Endothelial cell of umbilical vein (primary cell): ENCODE measurements around the gene PDPK1. TPM values are rescaled to one million over a fixed set of nuclear protein-coding genes. Genes with fewer than 3 reads are reported as not detected.

Experiments
- BruUV-seq: library from RNA; stranded (reverse); fragments of 400-500 nt; replicated peaks from 2 replicates; lab custom pipeline; 2021; lab: Mats Ljungman, UMichigan
- CTCF ChIA-PET: fragments of 300-600, 350-600 bp; sonication (Branson Sonifier 250); formaldehyde crosslinking; loops from one replicate; lab custom pipeline; 2021; ENCODE audit warnings: antibody characterized with exemption, inconsistent platforms; lab: Charles Lee
- POLR2A ChIA-PET: fragments of 300-600, 350-600 bp; sonication (Branson Sonifier 250); formaldehyde crosslinking; loops from one replicate; lab custom pipeline; 2021; ENCODE audit warnings: antibody characterized with exemption, inconsistent platforms; lab: Charles Lee
- DNase-seq: peaks from one replicate; pipeline ENCODE4 v3.0.0-alpha.2; 2011; ENCODE audit warnings: low read depth, low spot score
- FAIRE-seq: peaks from 2 replicates; lab custom pipeline; 2011; peaks lifted over from hg19 to GRCh38; lab: Jason Lieb, UNC
- H2AFZ ChIP-seq: 2 replicates; pipeline ENCODE4 v1.6.0; 2012; ENCODE audit warnings: low read depth, low read length, control low read depth, inconsistent platforms
- H3K27ac ChIP-seq: 2 replicates; pipeline ENCODE4 v1.5.1; 2011; ENCODE audit warnings: low read depth, mild to moderate bottlenecking, control low read depth, low read length, moderate library complexity; ENCODE audit not compliant: insufficient read depth
- H3K27me3 ChIP-seq, 2 experiments: 2 replicates each; pipeline versions ENCODE4 v1.6.0 to v1.6.1; 2011; ENCODE audit warnings: low read length in 2 of 2, mixed read lengths in 1 of 2; ENCODE audit not compliant: control insufficient read depth in 2 of 2, insufficient read depth in 2 of 2
- H3K36me3 ChIP-seq, 2 experiments: 2 replicates in 1 of 2; 3 replicates in 1 of 2; pipeline ENCODE4 v1.5.1; 2011; ENCODE audit warnings: low read length in 2 of 2, mild to moderate bottlenecking in 1 of 2, moderate library complexity in 1 of 2; ENCODE audit not compliant: control insufficient read depth in 2 of 2, insufficient read depth in 2 of 2; ENCODE audit errors: extremely low read depth in 1 of 2
- H3K4me1 ChIP-seq: 3 replicates; pipeline ENCODE4 v1.5.1; 2011; ENCODE audit warnings: mild to moderate bottlenecking, low read length; ENCODE audit not compliant: control insufficient read depth, insufficient read depth; ENCODE audit errors: extremely low read depth
- H3K4me2 ChIP-seq: 2 replicates; pipeline ENCODE4 v1.6.1; 2011; ENCODE audit warnings: low read length, control low read depth, mixed read lengths; ENCODE audit not compliant: insufficient read depth
- H3K4me3 ChIP-seq, 3 experiments: fragments of 200-600 bp in 1 of 3; sonication (generic), shearing (Covaris generic) in 1 of 3; replicated peaks in 1 of 3; 2 replicates each; pipeline ENCODE4 v1.5.1; 2011 to 2016; ENCODE audit warnings: control low read depth in 3 of 3, low read length in 3 of 3, mild to moderate bottlenecking in 2 of 3, inconsistent platforms in 1 of 3, low read depth in 1 of 3, moderate library complexity in 1 of 3; ENCODE audit not compliant: insufficient read depth in 1 of 3
- H3K79me2 ChIP-seq: 2 replicates; pipeline ENCODE4 v1.6.0; 2012; ENCODE audit warnings: low read length, inconsistent platforms; ENCODE audit not compliant: control insufficient read depth, insufficient read depth
- H3K9ac ChIP-seq: replicated peaks from 2 replicates; pipeline ENCODE3; 2011; ENCODE audit warnings: low read length, control low read depth; ENCODE audit not compliant: insufficient read depth; ENCODE audit errors: extremely low read depth
- H3K9me1 ChIP-seq: replicated peaks from 3 replicates; pipeline ENCODE4 v1.6.0; 2011; ENCODE audit warnings: mild to moderate bottlenecking, low read length; ENCODE audit not compliant: control insufficient read depth, insufficient read depth; ENCODE audit errors: extremely low read depth
- H3K9me3 ChIP-seq: replicated peaks from 2 replicates; pipeline ENCODE4 v1.5.1; 2012; ENCODE audit warnings: low read length, inconsistent platforms; ENCODE audit not compliant: control insufficient read depth, insufficient read depth
- H4K20me1 ChIP-seq: replicated peaks from 2 replicates; pipeline ENCODE3; 2011; ENCODE audit warnings: mild to moderate bottlenecking, low read length; ENCODE audit not compliant: control insufficient read depth, insufficient read depth; ENCODE audit errors: extremely low read depth
- EZH2 ChIP-seq: IDR thresholded peaks from 2 replicates; pipeline ENCODE4 v1.6.1; 2012; ENCODE audit warnings: borderline replicate concordance, low read depth, mild to moderate bottlenecking, moderate library complexity, low read length, inconsistent platforms; ENCODE audit not compliant: severe bottlenecking
- FOS ChIP-seq: IDR thresholded peaks from 2 replicates; pipeline ENCODE4 v1.6.1; 2011; ENCODE audit warnings: mild to moderate bottlenecking, low read length, moderate library complexity, borderline replicate concordance; ENCODE audit not compliant: insufficient read depth
- GATA2 ChIP-seq: IDR thresholded peaks from 2 replicates; pipeline ENCODE4 v1.7.0; 2011; ENCODE audit warnings: low read depth, mild to moderate bottlenecking, moderate library complexity, mixed read lengths, low read length; ENCODE audit not compliant: insufficient read length, insufficient read depth
- JUN ChIP-seq: IDR thresholded peaks from 2 replicates; pipeline ENCODE4 v1.6.1; 2011; ENCODE audit warnings: borderline replicate concordance, low read depth; ENCODE audit not compliant: insufficient read length, insufficient read depth
- MYC ChIP-seq: IDR thresholded peaks from one replicate; pipeline ENCODE4 v1.6.1; 2011; ENCODE audit warnings: mild to moderate bottlenecking, low read depth, low read length
- POLR2A ChIP-seq: IDR thresholded peaks from 2 replicates; pipeline ENCODE4 v1.6.1; 2012; ENCODE audit warnings: low read depth, mild to moderate bottlenecking, control low read depth, low read length
- POLR2AphosphoS5 ChIP-seq: IDR thresholded peaks from 2 replicates; pipeline ENCODE4 v1.6.1; 2012; ENCODE audit warnings: low read depth, mild to moderate bottlenecking, control low read depth, low read length, moderate library complexity; ENCODE audit not compliant: insufficient read depth
- dilution Hi-C: fragments of 300-500 bp; cut with MboI; formaldehyde crosslinking; loops from one replicate; pipeline ENCODE4 v1.15.0; 2019; ENCODE audit warnings: low sequenced_read_pairs; ENCODE audit not compliant: extremely low pct_ligation_motif_present
- intact Hi-C: fragments of 100-400 bp; cut with micrococcal nuclease; formaldehyde crosslinking; loops from one replicate; pipeline ENCODE4 v1.10.0; 2022
- polyA plus RNA-seq, 4 experiments: library from polyadenylated mRNA; depleted of rRNA in 3 of 4; stranded (reverse) in 3 of 4; unstranded in 1 of 4; fragments of >200 nt; gene quantifications; 2 replicates each; pipeline versions ENCODE4 v1.2.1 to v1.2.3, GENCODE V29; 2011 to 2012; ENCODE audit warnings: missing spikeins in 1 of 4
- total RNA-seq: library from RNA; stranded (reverse); gene quantifications from 2 replicates; pipeline ENCODE4 v1.2.3, GENCODE V29; 2021
- TF ChIP-seq, protein P1 (sequence below), 2 donors: IDR thresholded peaks; 1 replicate in 1 of 2; 2 replicates in 1 of 2; pipeline ENCODE4 v1.5.1; 2011; ENCODE audit warnings: low read length in 2 of 2, mild to moderate bottlenecking in 2 of 2, moderate library complexity in 2 of 2, control low read depth in 1 of 2, inconsistent platforms in 1 of 2, low read depth in 1 of 2; ENCODE audit not compliant: insufficient read depth in 1 of 2; ENCODE audit errors: extremely low read depth in 1 of 2
- TF ChIP-seq, protein P2 (sequence below): IDR thresholded peaks from 2 replicates; pipeline ENCODE4 v1.6.1; 2011; ENCODE audit not compliant: insufficient read depth, insufficient read length

PDPK1 gene
- total and polyA plus RNA-seq, 2 donors (not counting 3 experiments of a cell fraction or from before 2014, with no cell fraction given), result 22.4 to 37.3 TPM

DNA sequence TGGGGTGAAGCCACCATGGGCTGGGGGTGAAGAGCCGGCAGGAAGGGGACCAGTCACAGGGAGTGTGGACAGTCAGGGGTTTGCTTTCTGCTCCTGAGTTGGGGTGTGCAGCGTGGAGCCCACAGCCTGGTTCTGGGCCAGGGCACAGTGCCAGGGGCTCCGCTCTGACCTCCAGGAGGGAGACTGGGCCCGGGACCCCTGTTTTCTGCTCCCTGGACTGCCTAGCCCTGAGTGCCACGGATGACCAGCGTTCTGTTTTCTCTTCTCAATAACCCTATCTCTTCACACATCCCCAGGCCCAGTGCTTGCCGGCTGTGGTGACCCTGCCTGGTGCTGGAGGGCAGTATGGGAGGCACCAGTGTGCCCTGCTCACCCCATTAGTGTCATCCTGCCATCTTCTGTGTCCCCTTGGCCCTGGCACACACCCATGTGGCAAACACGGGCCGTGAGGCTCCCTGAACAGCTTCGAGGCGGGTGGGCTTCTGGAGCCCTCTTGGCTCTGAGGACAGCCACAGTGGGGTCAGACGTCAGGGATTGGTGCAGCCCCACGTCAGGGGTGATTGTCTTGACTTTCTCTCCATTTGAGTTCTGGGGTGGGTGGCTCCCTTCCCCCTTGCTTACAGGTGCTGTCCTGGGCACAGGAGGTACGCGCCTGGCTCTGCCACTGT, 7.7 kb upstream of the PDPK1 start:
- Histone ChIP-seq H3K36me3 (peaks cover 2 to 30% of the 10 kb centered on the region in 2 experiments), H3K79me2 (no peaks in the 10 kb centered on the region), H3K27me3 (no peaks in the 10 kb centered on the region), H3K4me1 (peaks cover 13% of the 10 kb centered on the region), H3K4me3 (no peak overlapping the region), H3K9ac (no peak overlapping the region), H3K27ac (no peak overlapping the region), H3K9me3 (no peaks in the 10 kb centered on the region), H4K20me1 (no peaks in the 10 kb centered on the region), H3K9me1 (no peaks in the 10 kb centered on the region), H2AFZ (no peak overlapping the region), H3K4me2 (no peak overlapping the region)
- TF ChIP-seq FOS (no peak), POLR2A (no peak), GATA2 (no peak), JUN (no peak), POLR2AphosphoS5 (no peak), EZH2 (no peak), MYC (no peak)
- TF ChIP-seq, protein P1, sequence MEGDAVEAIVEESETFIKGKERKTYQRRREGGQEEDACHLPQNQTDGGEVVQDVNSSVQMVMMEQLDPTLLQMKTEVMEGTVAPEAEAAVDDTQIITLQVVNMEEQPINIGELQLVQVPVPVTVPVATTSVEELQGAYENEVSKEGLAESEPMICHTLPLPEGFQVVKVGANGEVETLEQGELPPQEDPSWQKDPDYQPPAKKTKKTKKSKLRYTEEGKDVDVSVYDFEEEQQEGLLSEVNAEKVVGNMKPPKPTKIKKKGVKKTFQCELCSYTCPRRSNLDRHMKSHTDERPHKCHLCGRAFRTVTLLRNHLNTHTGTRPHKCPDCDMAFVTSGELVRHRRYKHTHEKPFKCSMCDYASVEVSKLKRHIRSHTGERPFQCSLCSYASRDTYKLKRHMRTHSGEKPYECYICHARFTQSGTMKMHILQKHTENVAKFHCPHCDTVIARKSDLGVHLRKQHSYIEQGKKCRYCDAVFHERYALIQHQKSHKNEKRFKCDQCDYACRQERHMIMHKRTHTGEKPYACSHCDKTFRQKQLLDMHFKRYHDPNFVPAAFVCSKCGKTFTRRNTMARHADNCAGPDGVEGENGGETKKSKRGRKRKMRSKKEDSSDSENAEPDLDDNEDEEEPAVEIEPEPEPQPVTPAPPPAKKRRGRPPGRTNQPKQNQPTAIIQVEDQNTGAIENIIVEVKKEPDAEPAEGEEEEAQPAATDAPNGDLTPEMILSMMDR (IDR thresholded peaks at IDR 0.05; ENCODE audit: extremely low read depth in 1 of 2, insufficient read depth in 1 of 2, low read depth in 1 of 2, low read length in 2 of 2), result no peak
- TF ChIP-seq, protein P2, sequence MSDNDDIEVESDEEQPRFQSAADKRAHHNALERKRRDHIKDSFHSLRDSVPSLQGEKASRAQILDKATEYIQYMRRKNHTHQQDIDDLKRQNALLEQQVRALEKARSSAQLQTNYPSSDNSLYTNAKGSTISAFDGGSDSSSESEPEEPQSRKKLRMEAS, result no peak
- dilution Hi-C loops (no loop called here), intact Hi-C loops (no loop called here)
- no peak for FAIRE-seq
- no peak for DNase-seq
- ChIA-PET CTCF (no interaction called here), POLR2A (no interaction called here)
- no TSS peak for BruUV-seq
